MM.1S (cell line): ENCODE data around the gene HNRNPA1.
A peak's percentile ranks its signal among the peaks of the same experiment; 100 is the strongest.

Experiments used
- DNase-seq: peaks from one replicate; pipeline ENCODE4 v3.0.0-alpha.2; 2015
- H2AFZ ChIP-seq: fragments of 300-600 bp; sonication (generic); 2 replicates; pipeline ENCODE4 v1.6.0; 2016; ENCODE audit warnings: antibody characterized with exemption, low read length
- H3F3A ChIP-seq: fragments of 300-600 bp; sonication (generic); 2 replicates; pipeline ENCODE4 v1.6.1; 2016; ENCODE audit warnings: mild to moderate bottlenecking, antibody characterized with exemption, low read length, moderate library complexity, mixed read lengths; ENCODE audit not compliant: insufficient read depth
- H3K27ac ChIP-seq: fragments of 300-600 bp; sonication (generic); 2 replicates; pipeline ENCODE4 v1.5.1; 2016; ENCODE audit warnings: mild to moderate bottlenecking, low read length
- H3K27me3 ChIP-seq: fragments of 300-600 bp; sonication (generic); replicated peaks from 2 replicates; pipeline ENCODE4 v1.6.0; 2016; ENCODE audit warnings: low read length; ENCODE audit not compliant: insufficient read depth
- H3K36me3 ChIP-seq: fragments of 300-600 bp; sonication (generic); replicated peaks from 2 replicates; pipeline ENCODE4 v1.6.1; 2016; ENCODE audit warnings: mild to moderate bottlenecking, low read length, mixed read lengths; ENCODE audit not compliant: insufficient read depth
- H3K4me1 ChIP-seq: fragments of 300-600 bp; sonication (generic); 2 replicates; pipeline ENCODE4 v1.6.1; 2016; ENCODE audit warnings: low read length, mixed read lengths
- H3K4me2 ChIP-seq: fragments of 300-600 bp; sonication (generic); 2 replicates; pipeline ENCODE4 v1.6.0; 2016; ENCODE audit warnings: low read depth, low read length
- H3K4me3 ChIP-seq: fragments of 300-600 bp; sonication (generic); 2 replicates; pipeline ENCODE4 v1.5.1; 2016; ENCODE audit warnings: low read length, mixed read lengths
- H3K79me2 ChIP-seq: fragments of 300-600 bp; sonication (generic); 2 replicates; pipeline ENCODE4 v1.6.1; 2016; ENCODE audit warnings: mixed run types, low read length, mixed read lengths
- H3K9ac ChIP-seq: fragments of 300-600 bp; sonication (generic); 2 replicates; pipeline ENCODE4 v1.6.1; 2016; ENCODE audit warnings: low read length, mixed read lengths
- H3K9me2 ChIP-seq: fragments of 300-600 bp; sonication (generic); replicated peaks from 2 replicates; pipeline ENCODE4 v1.6.1; 2016; ENCODE audit warnings: mild to moderate bottlenecking, low read length, mixed read lengths; ENCODE audit not compliant: insufficient read depth
- H3K9me3 ChIP-seq: fragments of 300-600 bp; sonication (generic); replicated peaks from 2 replicates; pipeline ENCODE4 v1.6.1; 2016; ENCODE audit warnings: mild to moderate bottlenecking, low read length, mixed read lengths; ENCODE audit not compliant: insufficient read depth
- H4K20me1 ChIP-seq: fragments of 300-600 bp; sonication (generic); 2 replicates; pipeline ENCODE4 v1.6.1; 2016; ENCODE audit warnings: mild to moderate bottlenecking, low read length, moderate library complexity, mixed read lengths; ENCODE audit not compliant: insufficient read depth
- EZH2 ChIP-seq: fragments of 300-600 bp; sonication (generic); optimal IDR thresholded peaks from 2 replicates; pipeline ENCODE3; 2017; ENCODE audit warnings: low read depth, mild to moderate bottlenecking, antibody characterized with exemption, low read length, mixed read lengths
- EZH2phosphoT487 ChIP-seq: fragments of 300-600 bp; sonication (generic); IDR thresholded peaks from 2 replicates; pipeline ENCODE4 v1.6.1; 2018; ENCODE audit warnings: antibody characterized with exemption, low read length
- TF ChIP-seq, protein P1 (sequence below): fragments of 300-600 bp; sonication (generic); IDR thresholded peaks from 2 replicates; pipeline ENCODE4 v1.5.1; 2016; ENCODE audit warnings: antibody characterized with exemption, low read length, mixed read lengths

The HNRNPA1 gene

GRCh38 chr12:54292931-54293241 is 12.4 kb downstream of the HNRNPA1 start:
- H3K4me2 ChIP-seq = no peak overlapping the region
- H3K4me3 ChIP-seq = no peak overlapping the region
- H3K9me3 ChIP-seq = no peaks in the 10 kb centered on the region
- H3F3A ChIP-seq = peaks cover 18% of the 10 kb centered on the region
- H3K9me2 ChIP-seq = no peaks in the 10 kb centered on the region
- no peaks in the 10 kb centered on the region for H3K4me1 ChIP-seq
- no peak for TF ChIP-seq EZH2phosphoT487
- TF ChIP-seq, protein P1, sequence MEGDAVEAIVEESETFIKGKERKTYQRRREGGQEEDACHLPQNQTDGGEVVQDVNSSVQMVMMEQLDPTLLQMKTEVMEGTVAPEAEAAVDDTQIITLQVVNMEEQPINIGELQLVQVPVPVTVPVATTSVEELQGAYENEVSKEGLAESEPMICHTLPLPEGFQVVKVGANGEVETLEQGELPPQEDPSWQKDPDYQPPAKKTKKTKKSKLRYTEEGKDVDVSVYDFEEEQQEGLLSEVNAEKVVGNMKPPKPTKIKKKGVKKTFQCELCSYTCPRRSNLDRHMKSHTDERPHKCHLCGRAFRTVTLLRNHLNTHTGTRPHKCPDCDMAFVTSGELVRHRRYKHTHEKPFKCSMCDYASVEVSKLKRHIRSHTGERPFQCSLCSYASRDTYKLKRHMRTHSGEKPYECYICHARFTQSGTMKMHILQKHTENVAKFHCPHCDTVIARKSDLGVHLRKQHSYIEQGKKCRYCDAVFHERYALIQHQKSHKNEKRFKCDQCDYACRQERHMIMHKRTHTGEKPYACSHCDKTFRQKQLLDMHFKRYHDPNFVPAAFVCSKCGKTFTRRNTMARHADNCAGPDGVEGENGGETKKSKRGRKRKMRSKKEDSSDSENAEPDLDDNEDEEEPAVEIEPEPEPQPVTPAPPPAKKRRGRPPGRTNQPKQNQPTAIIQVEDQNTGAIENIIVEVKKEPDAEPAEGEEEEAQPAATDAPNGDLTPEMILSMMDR = no peak
- no peak for TF ChIP-seq EZH2
- H4K20me1 ChIP-seq = no peaks in the 10 kb centered on the region
- no peak overlapping the region for H2AFZ ChIP-seq
- no peak for DNase-seq
- H3K9ac ChIP-seq = no peak overlapping the region
- H3K27me3 ChIP-seq = peaks cover 8% of the 10 kb centered on the region; the same call in 1 of the 2 replicates
- no peaks in the 10 kb centered on the region for H3K36me3 ChIP-seq
- no peak overlapping the region for H3K27ac ChIP-seq
- no peaks in the 10 kb centered on the region for H3K79me2 ChIP-seq

- Histone ChIP-seq H3K27ac (no peak overlapping the region), H3K9ac (no peak overlapping the region), H2AFZ (no peak overlapping the region), H3F3A (peaks cover 7% of the 10 kb centered on the region; the same call in 1 of the 2 replicates), H3K27me3 (peaks cover 17% of the 10 kb centered on the region), H3K36me3 (no peaks in the 10 kb centered on the region), H3K9me2 (no peaks in the 10 kb centered on the region), H3K4me3 (no peak overlapping the region), H3K79me2 (no peaks in the 10 kb centered on the region), H3K4me1 (no peaks in the 10 kb centered on the region), H4K20me1 (no peaks in the 10 kb centered on the region), H3K4me2 (no peak overlapping the region), H3K9me3 (no peaks in the 10 kb centered on the region)
- peak; percentile 40 for DNase-seq
- no peak for TF ChIP-seq EZH2
- TF ChIP-seq, protein P1 = peak; percentile 84
Observed at GRCh38 chr12:54294152-54294952, 13.8 kb downstream of the HNRNPA1 start.

GRCh38 chr12:54294953-54295566 is 14.5 kb downstream of the HNRNPA1 start:
- H3K27ac ChIP-seq = no peak overlapping the region
- DNase-seq = no peak
- no peaks in the 10 kb centered on the region for H3K9me3 ChIP-seq
- H3K27me3 ChIP-seq = peaks cover 24% of the 10 kb centered on the region
- no peaks in the 10 kb centered on the region for H3K36me3 ChIP-seq
- no peak overlapping the region for H3K4me3 ChIP-seq
- no peaks in the 10 kb centered on the region for H3K79me2 ChIP-seq
- no peaks in the 10 kb centered on the region for H4K20me1 ChIP-seq
- no peak overlapping the region for H3K9ac ChIP-seq
- H2AFZ ChIP-seq = no peak overlapping the region
- no peak for TF ChIP-seq EZH2phosphoT487
- no peak for TF ChIP-seq EZH2
- TF ChIP-seq, protein P1 = no peak
- no peak overlapping the region for H3K4me2 ChIP-seq
- H3K4me1 ChIP-seq = no peaks in the 10 kb centered on the region
- 0 out of 2 replicates have a peak, but pooled peaks cover under 1% of the 10 kb centered on the region for H3F3A ChIP-seq
- H3K9me2 ChIP-seq = no peaks in the 10 kb centered on the region
